Ectodermal cell (in vitro differentiated cells): ENCODE results near the gene RPRD2.

Source experiments
- H3K27ac ChIP-seq: 2 replicates; pipeline ENCODE4 v1.7.0; 2013; ENCODE audit warnings: mild to moderate bottlenecking, low read depth, low read length; ENCODE audit not compliant: insufficient read depth, poor library complexity, severe bottlenecking
- H3K27me3 ChIP-seq: 2 replicates; pipeline ENCODE4 v1.7.0; 2013; ENCODE audit warnings: mild to moderate bottlenecking, low read length; ENCODE audit not compliant: insufficient read depth, control insufficient read depth, poor library complexity, severe bottlenecking
- H3K36me3 ChIP-seq: one replicate; pipeline ENCODE4 v1.7.0; 2013; ENCODE audit warnings: low read length; ENCODE audit not compliant: control insufficient read depth, insufficient read depth
- H3K4me1 ChIP-seq: one replicate; pipeline ENCODE4 v1.7.0; 2013; ENCODE audit warnings: low read length; ENCODE audit not compliant: control insufficient read depth, insufficient read depth
- H3K4me3 ChIP-seq: 2 replicates; pipeline ENCODE4 v1.7.0; 2013; ENCODE audit warnings: low read depth, low read length, control low read depth; ENCODE audit not compliant: insufficient read depth
- H3K9me3 ChIP-seq: 2 replicates; pipeline ENCODE4 v1.7.0; 2013; ENCODE audit warnings: mild to moderate bottlenecking, low read length, moderate library complexity; ENCODE audit not compliant: control insufficient read depth
- WGBS, 2 experiments: methylation state at CpG; one replicate each; pipeline ENCODE4 v1.1.7; 2013; ENCODE audit warnings: missing lambda C conversion rate in 2 of 2; 5-methylcytosine and 5-hydroxymethylcytosine counted together

Gene RPRD2

GRCh38 chr1:150409504-150410362 is 45.8 kb downstream of the RPRD2 start:
- H3K4me3 ChIP-seq: no peak overlapping the region
- 93 to 95% methylated on average over 12 of the region's 12 CpGs for WGBS, 2 experiments

GRCh38 chr1:150410582-150411101 is 46.7 kb downstream of the RPRD2 start:
- H3K4me3 ChIP-seq: no peak overlapping the region
- H3K9me3 ChIP-seq: no peaks in the 10 kb centered on the region
- WGBS, 2 experiments: 89 to 90% methylated on average over 6 of the region's 6 CpGs
- H3K36me3 ChIP-seq: no peaks in the 10 kb centered on the region
- H3K27me3 ChIP-seq: no peaks in the 10 kb centered on the region
- no peak overlapping the region for H3K27ac ChIP-seq
- H3K4me1 ChIP-seq: no peaks in the 10 kb centered on the region

More at GRCh38 chr1:150409504-150410362, 45.8 kb downstream of the RPRD2 start:
- Histone ChIP-seq H3K36me3 (no peaks in the 10 kb centered on the region), H3K27ac (no peak overlapping the region), H3K27me3 (no peaks in the 10 kb centered on the region), H3K4me1 (no peaks in the 10 kb centered on the region), H3K9me3 (no peaks in the 10 kb centered on the region)

- 93 to 100% methylated on average over 3 of the region's 4 CpGs for WGBS, 2 experiments
Observed at GRCh38 chr1:150414592-150414991, 50.6 kb downstream of the RPRD2 start.

GRCh38 chr1:150415800-150416199 is 51.9 kb downstream of the RPRD2 start:
- H3K27me3 ChIP-seq: no peaks in the 10 kb centered on the region
- no peaks in the 10 kb centered on the region for H3K36me3 ChIP-seq
- WGBS, 2 experiments: 93 to 94% methylated on average over 3 of the region's 3 CpGs
- no peak overlapping the region for H3K4me3 ChIP-seq
- H3K9me3 ChIP-seq: no peaks in the 10 kb centered on the region
- no peaks in the 10 kb centered on the region for H3K4me1 ChIP-seq
- no peak overlapping the region for H3K27ac ChIP-seq

More at GRCh38 chr1:150414592-150414991, 50.6 kb downstream of the RPRD2 start:
- Histone ChIP-seq H3K27ac (no peak overlapping the region), H3K9me3 (no peaks in the 10 kb centered on the region), H3K36me3 (no peaks in the 10 kb centered on the region), H3K4me3 (no peak overlapping the region), H3K4me1 (no peaks in the 10 kb centered on the region), H3K27me3 (no peaks in the 10 kb centered on the region)

GRCh38 chr1:150420560-150421265 is 56.8 kb downstream of the RPRD2 start:
- no peaks in the 10 kb centered on the region for H3K4me1 ChIP-seq
- no peak overlapping the region for H3K27ac ChIP-seq
- no peaks in the 10 kb centered on the region for H3K27me3 ChIP-seq
- H3K4me3 ChIP-seq: no peak overlapping the region
- H3K9me3 ChIP-seq: no peaks in the 10 kb centered on the region
- WGBS, 2 experiments: 91 to 97% methylated on average over 5 of the region's 5 CpGs
- no peaks in the 10 kb centered on the region for H3K36me3 ChIP-seq

- H3K9me3 ChIP-seq: no peaks in the 10 kb centered on the region
- H3K4me3 ChIP-seq: no peak overlapping the region
- WGBS, 2 experiments: 95 to 96% methylated on average over 2 of the region's 2 CpGs
Observed at GRCh38 chr1:150422541-150422940, 58.6 kb downstream of the RPRD2 start.

GRCh38 chr1:150429805-150430204 is 65.9 kb downstream of the RPRD2 start:
- no peak overlapping the region for H3K27ac ChIP-seq
- no peaks in the 10 kb centered on the region for H3K4me1 ChIP-seq
- H3K9me3 ChIP-seq: no peaks in the 10 kb centered on the region
- H3K4me3 ChIP-seq: no peak overlapping the region
- WGBS, 2 experiments: 92 to 97% methylated on average over 3 of the region's 3 CpGs
- H3K36me3 ChIP-seq: no peaks in the 10 kb centered on the region
- H3K27me3 ChIP-seq: no peaks in the 10 kb centered on the region

More at GRCh38 chr1:150422541-150422940, 58.6 kb downstream of the RPRD2 start:
- no peaks in the 10 kb centered on the region for H3K27me3 ChIP-seq
- H3K36me3 ChIP-seq: no peaks in the 10 kb centered on the region
- H3K4me1 ChIP-seq: no peaks in the 10 kb centered on the region
- no peak overlapping the region for H3K27ac ChIP-seq

GRCh38 chr1:150441121-150441520 is 77.2 kb downstream of the RPRD2 start:
- Histone ChIP-seq H3K27ac (no peak overlapping the region), H3K4me1 (no peaks in the 10 kb centered on the region), H3K4me3 (no peak overlapping the region), H3K27me3 (no peaks in the 10 kb centered on the region), H3K36me3 (peaks cover 24% of the 10 kb centered on the region), H3K9me3 (no peaks in the 10 kb centered on the region)
- WGBS, 2 experiments: 96 to 97% methylated on average over 2 of the region's 2 CpGs

GRCh38 chr1:150444232-150444631 is 80.3 kb downstream of the RPRD2 start:
- 92 to 96% methylated on average over 1 of the region's 1 CpG for WGBS, 2 experiments

GRCh38 chr1:150456146-150456647 is 92.2 kb downstream of the RPRD2 start:
- no peak overlapping the region for H3K4me3 ChIP-seq
- H3K27me3 ChIP-seq: no peaks in the 10 kb centered on the region
- 95 to 96% methylated on average over 4 of the region's 4 CpGs for WGBS, 2 experiments
- H3K27ac ChIP-seq: no peak overlapping the region
- peaks cover 16% of the 10 kb centered on the region for H3K36me3 ChIP-seq
- H3K9me3 ChIP-seq: no peaks in the 10 kb centered on the region
- no peaks in the 10 kb centered on the region for H3K4me1 ChIP-seq

More at GRCh38 chr1:150444232-150444631, 80.3 kb downstream of the RPRD2 start:
- H3K27ac ChIP-seq: no peak overlapping the region
- no peaks in the 10 kb centered on the region for H3K4me1 ChIP-seq
- no peaks in the 10 kb centered on the region for H3K27me3 ChIP-seq
- peaks cover 34% of the 10 kb centered on the region for H3K36me3 ChIP-seq
- H3K9me3 ChIP-seq: no peaks in the 10 kb centered on the region
- H3K4me3 ChIP-seq: no peak overlapping the region
